GM19463 (cell line): ENCODE data around the gene XPC.

ENCODE experiments used
- ATAC-seq: cut with Tn5 transposase; IDR thresholded peaks from one replicate; pipeline ENCODE4 v1.9.1; 2021; ENCODE audit warnings: mild to moderate bottlenecking, moderate library complexity; ENCODE audit not compliant: unreplicated experiment

Gene XPC

DNA sequence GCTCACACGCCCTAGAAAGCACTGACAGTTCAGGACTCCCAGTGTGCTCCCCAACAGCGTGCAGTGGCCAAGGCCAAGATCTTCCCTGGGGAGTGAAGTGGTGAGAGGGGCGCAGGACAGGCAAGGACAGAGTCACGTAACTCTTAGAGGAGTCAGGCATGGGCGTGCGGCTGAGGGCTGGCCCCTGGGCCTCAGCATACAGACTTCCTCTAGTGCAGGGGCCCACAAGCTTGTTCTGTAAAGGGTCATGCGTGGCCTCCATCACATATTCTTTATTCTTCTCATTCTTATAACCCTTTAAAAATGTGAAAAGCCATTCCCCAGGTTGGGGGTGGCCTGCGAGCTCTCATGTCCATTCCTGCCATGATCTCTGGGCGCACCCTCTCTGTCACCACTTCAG, 28.3 kb downstream of the XPC start:
- no peak for ATAC-seq

DNA sequence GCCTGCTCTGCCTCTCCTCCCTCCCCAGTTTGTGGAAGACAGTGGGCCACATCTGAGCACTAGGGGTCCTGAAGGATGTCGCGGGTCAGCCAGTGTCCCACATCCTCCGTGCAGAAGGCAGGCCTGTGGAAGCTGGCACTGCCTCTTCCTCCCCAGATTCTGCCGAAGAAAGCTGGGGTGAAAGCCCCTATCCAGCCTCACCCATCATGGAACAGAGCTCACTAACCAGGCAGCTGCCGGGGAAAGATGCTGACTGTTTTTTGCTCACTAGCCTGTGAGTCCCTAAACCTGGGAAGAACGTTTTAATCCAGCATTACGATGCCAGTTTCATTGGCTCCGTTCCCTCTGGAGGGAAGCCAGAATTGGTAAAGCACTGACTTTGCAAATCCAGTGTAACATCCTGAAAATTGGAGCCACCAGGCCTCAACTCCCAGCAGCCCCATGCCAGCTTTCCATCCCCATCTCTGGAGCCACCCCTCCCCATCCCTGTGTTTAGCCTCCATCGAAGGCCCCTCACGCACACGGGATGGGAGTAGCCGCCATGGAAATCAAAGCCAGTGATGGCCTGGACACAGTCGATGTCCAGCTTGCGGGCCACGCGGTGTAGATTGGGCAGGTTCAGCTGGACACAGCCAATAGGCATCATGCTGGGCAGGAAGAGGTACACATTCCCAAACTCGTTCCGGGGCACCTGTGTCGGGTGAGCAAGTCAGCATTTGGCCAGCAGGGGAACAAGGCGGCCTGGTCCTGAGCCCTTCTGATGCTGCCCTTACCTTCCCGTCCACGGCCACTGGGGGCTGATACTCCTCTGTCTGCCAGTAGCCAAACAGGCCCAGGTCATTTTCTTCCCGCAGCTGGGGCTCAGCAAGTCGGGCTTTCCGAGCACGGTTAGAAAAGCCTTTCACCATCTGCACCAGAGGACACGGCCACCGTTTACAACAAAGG, 30.1 kb downstream of the XPC start:
- no peak for ATAC-seq

DNA sequence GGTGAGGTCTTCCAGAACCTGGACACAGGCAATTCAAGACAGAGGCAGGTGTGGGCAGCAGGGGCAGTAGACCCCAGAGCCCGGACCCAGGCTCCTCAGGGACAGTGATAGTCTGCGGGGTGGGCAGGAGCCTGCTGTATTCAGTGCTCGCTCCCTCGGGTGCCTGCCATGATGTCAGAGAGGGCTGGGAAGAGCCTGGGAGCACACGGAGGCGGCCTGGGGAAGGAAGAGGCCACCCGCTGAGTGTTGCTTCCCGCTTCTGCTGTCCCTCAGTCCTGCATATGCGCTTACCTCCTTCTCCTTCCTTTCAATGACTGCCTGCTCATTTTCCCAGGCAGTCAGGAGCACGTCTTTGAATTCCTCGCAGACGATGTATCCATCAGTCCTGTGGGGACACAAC, 30.8 kb downstream of the XPC start:
- ATAC-seq, result no peak

DNA sequence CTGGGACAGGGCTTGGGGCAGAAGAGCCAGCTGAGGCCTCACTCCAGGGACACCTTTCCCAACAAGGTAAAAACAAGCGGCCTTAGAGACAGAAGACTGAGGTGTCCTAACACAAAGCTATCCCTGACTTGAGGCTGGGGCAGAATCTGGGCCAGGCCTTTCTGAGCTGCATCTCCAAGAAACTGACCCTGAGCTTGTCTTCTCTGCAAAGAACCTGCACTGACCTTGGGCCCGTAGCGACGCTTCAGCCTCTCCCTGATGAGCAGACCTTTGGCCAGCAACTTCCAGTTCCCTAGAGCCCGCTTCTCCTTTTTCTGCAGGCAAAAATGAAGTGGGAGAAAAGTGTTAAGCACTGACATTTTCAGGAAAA, 31.4 kb downstream of the XPC start:
- no peak for ATAC-seq

DNA sequence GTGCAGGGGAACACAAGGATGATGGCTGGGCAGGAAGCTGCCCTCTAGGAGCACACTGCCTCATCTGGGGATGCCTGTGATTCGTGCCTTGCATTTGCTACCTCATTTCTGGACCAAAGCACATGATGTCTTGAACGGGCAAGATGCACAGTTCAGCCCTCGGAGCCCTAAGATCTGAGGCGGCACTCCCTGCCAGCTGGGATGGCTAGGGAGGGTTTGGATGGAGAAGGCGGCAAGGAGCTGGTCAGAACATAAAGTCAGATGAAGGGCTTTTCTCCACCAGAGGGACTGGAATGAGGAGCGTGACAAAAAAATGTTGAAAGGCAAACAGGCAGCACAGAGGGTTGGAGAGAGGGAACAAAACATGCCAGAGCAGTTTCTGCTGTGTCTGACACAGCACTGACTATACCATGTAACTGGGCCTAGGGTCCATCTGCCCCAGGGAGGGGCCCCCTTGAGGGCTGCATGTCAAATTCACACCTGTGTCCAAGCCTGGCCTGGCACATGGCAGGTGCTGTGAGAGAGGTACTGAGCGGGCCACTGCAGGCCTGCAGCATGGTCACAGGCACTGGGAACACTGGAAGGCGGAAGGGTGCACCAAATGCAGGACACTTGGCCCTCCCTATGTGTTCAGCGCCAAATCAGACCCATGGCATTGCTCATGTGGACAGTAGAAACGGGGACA, 31.9 kb downstream of the XPC start:
- no peak for ATAC-seq

DNA sequence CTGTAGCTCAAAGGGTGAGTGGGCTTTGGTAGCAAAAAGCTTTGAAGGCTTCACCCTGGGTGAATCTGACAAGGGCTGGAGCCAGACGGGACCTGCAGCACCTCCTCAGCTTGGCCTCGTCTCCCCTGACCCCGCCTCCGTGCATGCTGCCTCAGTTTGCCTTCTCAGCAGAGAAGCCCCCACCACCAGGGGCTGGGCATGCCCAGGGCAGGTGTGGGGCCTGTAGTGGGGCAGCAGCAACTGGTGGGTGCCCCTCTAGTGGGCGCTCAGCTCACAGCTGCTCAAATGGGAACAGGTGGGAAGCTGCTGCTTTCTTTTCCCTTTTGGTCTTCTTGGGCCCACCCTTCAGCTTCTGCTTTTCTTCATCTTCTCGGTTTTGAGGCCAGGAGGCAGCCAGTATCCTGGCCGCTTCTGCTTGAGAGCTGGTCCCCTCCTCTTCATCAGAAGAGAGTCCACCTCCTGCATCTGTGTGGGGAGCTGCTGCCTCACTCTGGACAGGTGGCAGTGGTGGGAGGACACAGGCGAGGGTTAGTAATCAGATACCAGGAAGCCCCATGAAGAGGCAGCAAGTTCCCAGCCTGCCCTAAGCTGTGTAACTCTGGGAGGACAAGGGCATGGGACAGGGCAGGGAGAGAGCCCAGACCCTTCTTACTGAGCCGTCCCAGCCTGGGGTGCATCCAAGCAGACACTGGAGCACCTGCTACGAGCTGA, 32.6 kb downstream of the XPC start:
- no peak for ATAC-seq

DNA sequence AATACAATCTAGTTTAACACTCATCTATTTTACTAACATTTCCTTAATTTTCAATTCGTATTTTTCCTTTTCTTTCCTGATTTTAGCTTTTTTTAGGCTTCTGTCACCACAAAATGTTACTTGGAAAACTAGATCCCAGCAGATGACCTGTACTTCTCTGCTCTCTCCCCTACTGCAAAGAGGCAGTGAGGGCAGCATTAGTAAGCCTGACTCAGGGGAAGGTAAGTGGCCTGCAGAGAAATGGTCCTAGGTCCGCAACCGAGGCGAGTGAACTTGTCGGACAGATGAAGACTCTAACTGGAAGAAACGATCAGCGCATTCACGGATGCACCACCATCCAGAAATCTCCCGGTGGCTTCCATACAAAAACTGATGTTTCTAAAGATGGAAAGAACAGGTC, 33.2 kb downstream of the XPC start:
- ATAC-seq, result no peak

DNA sequence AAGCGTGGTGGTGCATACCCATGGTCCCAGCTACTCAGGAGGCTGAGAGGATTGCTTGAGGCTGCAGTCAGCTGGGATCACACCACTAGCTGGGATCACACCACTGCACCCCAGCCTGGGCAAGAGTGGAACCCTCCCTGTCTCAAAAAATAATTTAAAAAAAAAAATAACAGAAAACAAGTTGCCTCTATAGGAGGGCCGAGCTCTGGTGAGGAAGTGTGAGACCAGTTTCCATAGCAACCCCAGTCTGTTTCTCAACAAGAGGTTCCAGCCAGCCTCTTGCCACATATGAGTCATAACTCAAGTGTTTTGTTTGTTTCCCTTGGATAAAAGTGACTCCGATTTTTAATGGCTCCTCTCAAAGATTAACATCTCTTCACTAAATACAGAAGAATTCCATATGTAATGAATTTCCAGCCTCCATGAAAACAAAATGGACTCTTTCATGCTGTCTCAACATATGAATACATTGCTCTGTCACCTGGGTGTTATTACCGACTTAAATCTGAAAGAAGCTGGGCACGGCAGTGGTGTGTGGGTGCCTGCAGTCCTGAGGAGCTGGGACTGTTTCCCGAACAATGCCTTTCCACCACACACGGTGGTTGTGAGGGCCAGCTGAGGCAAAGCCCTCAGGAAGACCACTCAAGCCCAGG, 33.9 kb downstream of the XPC start:
- peak; percentile 98 for ATAC-seq

DNA sequence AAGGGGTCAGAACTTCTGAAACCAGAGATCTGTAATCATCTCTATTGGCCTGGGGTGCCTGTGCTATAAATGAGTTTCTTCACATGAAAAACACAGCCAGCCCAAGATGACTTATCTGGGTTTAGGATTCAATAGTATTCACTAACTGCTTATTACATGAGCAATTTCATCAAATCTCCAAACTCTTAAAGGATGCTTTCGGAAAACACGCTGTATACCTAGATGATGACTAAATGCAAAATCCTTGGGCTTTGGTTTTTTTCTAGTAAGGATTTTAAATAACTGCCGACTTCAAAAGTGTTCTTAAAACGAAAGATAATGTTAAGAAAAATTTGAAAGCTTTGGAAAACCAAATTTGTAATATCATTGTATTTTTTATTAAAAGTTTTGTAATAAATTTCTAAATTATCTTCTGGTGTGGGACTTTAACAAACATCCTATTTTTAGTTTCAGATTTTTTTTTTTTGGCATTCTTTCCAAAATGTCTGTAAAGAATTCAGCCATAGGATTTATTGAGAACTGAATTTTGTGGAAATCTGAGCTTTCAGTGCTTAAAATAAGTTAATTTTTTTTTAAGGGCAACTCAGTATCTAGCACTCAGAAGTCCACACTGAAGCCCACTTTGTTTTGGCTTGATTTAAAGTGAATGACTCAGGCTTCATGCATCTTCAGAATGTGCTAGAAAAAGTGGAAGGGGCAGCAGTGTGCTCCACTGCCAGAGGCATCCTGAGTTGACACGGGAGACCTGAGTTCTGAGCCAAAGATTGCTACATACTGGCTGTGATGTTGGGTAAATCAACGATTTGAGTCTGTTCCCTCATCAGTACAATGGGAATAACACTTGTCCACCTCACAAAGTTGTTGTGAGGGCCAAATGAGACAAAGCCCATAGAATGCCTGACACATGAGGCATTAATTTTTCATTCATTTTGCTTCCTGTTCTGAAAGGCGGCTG, 34.9 kb downstream of the XPC start:
- no peak for ATAC-seq

DNA sequence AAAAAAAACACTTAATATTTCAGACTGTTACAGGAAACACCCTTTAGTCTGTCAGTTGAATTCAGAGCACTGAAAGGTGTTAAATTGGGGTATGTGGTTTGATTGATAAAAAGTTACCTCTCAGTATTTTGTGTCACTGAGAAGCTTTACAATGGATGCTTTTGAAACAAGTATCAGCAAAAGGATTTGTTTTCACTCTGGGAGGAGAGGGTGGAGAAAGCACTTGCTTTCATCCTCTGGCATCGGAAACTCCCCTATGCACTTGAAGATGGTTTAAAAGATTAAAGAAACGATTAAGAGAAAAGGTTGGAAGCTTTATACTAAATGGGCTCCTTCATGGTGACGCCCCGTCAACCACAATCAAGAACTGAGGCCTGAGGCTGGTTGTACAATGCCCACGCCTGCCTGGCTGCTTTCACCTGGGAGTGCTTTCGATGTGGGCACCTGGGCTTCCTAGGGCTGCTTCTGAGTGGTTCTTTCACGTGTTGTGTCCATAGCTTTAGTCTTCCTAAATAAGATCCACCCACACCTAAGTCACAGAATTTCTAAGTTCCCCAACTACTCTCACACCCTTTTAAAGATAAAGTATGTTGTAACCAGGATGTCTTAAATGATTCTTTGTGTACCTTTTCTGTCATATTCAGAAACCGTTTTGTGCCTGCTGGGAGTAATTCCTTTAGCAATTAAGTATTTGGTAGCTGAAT, 35.7 kb downstream of the XPC start:
- no peak for ATAC-seq

DNA sequence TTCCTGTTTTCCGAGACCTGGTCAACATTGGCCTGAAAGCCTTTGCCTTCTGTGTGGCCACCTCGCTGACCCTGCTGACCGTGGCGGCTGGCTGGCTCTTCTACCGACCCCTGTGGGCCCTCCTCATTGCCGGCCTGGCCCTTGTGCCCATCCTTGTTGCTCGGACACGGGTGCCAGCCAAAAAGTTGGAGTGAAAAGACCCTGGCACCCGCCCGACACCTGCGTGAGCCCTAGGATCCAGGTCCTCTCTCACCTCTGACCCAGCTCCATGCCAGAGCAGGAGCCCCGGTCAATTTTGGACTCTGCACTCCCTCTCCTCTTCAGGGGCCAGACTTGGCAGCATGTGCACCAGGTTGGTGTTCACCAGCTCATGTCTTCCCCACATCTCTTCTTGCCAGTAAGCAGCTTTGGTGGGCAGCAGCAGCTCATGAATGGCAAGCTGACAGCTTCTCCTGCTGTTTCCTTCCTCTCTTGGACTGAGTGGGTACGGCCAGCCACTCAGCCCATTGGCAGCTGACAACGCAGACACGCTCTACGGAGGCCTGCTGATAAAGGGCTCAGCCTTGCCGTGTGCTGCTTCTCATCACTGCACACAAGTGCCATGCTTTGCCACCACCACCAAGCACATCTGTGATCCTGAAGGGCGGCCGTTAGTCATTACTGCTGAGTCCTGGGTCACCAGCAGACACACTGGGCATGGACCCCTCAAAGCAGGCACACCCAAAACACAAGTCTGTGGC, 36.6 kb downstream of the XPC start:
- no peak for ATAC-seq

DNA sequence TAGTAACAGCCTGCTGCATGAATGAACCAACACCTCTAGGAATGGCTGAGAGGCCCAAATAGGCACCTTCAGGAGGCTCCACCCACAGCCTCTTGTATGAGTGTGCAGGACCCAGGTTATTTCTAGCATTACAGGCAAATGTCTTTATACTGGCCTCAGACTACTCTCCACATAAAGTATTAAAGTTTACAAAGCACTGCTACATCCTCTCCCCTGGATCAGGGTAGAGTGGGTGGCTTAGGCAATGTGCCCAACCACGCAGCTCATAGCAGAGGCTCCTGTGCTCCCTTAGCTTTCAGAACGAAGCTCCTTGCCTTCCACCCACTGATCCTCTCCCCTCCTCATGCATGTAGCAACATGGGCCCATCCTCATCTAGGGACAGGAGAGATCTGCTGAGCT, 37.3 kb downstream of the XPC start:
- no peak for ATAC-seq

DNA sequence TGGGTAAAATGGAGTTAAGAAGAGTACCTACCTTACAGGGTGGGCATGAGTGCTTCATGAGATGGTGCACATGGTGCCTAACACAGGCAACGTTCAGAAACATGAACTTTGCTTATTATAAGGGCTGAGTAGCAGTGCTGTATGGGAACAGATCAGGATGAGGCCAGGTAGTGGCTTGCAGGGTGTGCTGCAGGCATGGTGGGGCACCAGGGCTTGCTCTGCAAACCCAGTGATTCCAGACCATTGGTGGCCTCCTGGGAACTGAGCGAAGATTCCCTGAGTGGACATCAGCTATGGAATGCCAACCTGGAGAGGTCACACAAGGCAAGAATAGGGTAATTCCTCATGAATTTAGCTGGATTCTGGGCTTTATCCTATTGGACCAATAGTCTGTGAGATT, 37.7 kb downstream of the XPC start:
- no peak for ATAC-seq

DNA sequence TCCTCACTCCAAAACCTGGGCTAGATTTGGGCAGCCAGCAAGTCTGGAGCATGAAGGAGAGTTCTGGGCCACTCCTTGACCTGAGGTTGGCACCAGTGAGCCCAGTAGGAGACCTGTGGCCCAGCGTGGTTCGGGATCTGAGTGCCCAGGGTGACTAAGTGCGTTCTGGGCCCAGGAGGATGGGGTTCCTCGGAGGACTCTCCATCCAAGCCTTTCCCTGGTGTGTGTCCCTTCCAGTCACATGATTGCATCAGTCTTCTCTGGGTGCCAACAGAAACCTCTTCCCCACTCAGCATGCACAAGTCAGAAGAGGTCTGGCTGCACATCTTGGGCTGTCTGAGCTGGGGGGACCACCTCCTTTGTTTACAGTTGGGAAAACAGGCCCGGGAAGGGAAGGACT, 38.6 kb downstream of the XPC start:
- ATAC-seq, result no peak

DNA sequence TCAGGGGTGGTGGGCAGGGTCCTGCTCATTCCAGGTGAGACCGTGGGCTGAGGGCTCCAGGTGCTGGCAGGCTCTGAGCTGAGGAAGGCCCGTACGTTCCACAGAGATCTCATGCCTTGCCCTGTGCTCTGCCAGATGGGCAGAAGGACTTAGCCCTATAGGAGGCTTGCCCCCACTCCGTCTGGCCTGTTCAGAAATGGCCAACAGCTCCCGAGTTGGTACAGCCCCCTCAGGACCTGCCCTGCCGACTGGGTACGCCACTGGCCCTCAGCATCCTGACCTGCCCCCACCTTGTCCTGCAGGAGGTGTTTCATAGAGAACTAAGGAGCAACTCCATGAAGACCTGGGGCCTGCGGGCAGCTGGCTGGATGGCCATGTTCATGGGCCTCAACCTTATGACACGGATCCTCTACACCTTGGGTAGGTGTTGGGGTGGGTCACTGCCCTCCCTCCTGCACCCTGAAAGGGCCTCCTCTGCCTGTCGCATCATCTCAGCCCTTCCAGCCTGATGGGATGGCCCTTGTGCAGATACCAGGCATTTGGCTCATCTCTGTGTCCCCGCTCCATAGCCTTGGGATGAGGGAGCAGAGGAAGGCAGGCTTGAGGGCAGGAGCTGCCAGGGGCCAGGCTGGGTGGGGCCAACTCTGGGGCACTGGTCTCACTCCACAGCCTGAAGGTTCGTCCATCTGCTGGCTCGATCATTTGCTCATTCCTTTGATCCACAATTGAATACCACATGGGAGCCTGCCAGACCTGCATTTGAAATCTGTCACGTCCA, 39.3 kb downstream of the XPC start:
- no peak for ATAC-seq

DNA sequence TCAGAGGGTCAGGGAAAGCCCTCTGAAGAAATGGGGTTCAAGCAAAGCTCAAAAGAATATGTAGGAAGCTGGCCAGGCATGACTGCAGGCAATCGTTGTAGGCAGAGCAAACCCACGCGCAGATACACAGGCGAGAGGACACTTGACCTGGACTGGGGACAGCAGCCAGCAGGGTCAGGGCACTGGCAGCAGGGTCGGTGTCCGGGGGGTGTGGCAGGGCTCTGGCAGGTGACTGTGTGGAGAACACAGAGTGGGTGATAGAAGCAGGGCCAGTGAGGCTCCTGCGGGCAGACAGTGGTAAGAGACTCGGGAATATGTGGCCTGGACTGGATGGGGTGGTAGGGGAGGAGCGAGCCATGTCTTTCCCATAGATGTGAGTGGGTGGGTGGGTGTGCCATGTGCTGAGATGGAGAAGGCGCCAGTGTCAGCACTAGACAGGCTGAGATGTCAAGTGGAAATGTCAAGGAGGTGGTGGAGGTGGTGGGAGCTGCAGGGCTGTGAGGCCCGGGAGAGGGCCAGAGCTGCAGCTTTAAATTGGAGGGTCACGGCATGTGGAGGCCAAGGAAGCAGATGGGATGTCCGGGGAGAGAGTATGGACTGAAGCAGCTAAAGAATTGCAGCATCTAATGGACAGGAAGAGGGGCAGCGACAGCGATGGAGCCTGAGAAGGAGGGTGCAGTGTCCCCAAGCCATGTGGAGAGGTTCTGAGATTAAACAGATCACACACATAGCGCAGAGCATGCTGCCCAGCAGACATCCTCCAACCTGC, 40.1 kb downstream of the XPC start:
- no peak for ATAC-seq

DNA sequence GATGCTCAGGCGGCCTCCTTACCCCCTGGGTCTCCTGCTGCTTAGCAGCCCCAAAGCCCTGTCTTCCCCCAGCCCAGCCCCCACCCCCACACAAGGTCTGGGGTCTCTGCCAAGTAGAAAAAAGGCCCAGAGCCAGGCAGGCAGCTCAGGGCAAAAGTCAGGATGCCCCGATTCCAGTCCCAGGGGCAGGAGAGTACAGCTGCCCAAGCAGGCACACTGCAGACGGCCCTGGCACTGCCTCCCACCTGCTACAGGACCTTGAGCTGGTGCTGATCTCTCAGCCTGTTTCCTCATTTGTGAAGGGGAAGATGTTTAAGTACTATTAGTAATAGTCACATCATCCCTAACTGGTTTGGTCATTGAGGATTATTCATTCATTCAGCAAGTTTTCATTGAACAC, 41.0 kb downstream of the XPC start:
- ATAC-seq, result no peak
